Activated naive CD8-positive, alpha-beta T cell treated with anti-CD3 and anti-CD28 coated beads, Interleukin-2, amount 50 U/mL, for 24 hours (primary cell): ENCODE measurements around the gene CSNK1G2.

Experiments
- ATAC-seq: fragments of 150-1000 bp; cut with Tn5 transposase; one replicate; pipeline ENCODE4 v1.10.0; 2021
- DNase-seq: peaks from one replicate; pipeline ENCODE4 v3.0.0; 2021
- H3K27ac Mint-ChIP-seq: one replicate; pipeline ENCODE4 v1.8.0; 2021; ENCODE audit warnings: mild to moderate bottlenecking, mixed read lengths
- H3K27me3 Mint-ChIP-seq: one replicate; pipeline ENCODE4 v1.8.0; 2021; ENCODE audit warnings: mixed read lengths
- H3K36me3 Mint-ChIP-seq: one replicate; pipeline ENCODE4 v1.8.0; 2021; ENCODE audit warnings: low read depth, mixed read lengths
- H3K4me1 Mint-ChIP-seq: one replicate; pipeline ENCODE4 v1.8.0; 2021; ENCODE audit warnings: mixed read lengths
- H3K4me3 Mint-ChIP-seq: one replicate; pipeline ENCODE4 v1.8.0; 2021; ENCODE audit warnings: mild to moderate bottlenecking, moderate library complexity, mixed read lengths
- H3K9me3 Mint-ChIP-seq: one replicate; pipeline ENCODE4 v1.8.0; 2021; ENCODE audit warnings: mixed read lengths

The CSNK1G2 gene

DNA sequence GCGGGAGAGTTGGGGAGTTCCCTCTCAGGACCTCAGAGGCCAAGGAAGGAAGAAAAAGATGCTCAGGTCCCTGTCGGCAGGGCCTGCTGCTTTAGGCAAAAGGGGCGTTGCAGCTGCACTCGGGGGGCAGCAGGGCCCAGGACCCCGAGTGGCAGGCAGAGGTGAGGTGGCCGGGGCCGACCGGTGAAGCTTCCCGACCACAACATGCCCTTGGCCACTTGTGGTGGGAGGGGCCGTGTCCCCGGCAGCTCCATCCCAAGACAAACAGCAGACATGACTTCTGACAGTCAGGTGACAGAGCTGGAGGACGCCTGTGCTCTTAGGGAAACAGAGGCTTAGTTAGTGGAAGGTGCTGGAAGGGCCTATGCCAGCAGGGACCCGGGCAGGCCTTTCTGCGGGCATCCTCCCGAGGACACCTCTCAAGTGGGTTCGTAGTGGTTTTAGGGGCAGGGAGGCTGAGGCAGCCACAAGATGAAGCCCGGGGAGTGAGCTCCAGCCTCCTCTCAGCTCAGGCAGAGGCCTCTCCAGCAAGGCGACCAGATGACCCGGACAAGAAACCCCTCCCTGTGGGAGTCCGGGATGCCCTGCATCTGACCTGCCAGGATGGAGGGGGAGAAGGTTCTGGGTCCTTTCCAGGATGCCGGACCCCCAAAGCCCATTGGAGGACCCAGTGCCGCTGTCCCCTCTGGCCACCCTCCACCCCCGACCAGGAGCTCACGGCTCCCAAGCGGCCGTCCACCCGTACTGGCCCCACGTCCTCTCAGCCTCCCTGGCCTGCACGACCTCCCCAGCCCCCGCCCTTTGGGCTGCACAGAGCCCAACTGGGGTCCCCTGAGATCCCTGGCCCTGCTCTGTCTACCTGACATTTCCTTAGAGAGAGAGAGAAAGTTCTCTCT lies 50.3 kb downstream of the CSNK1G2 start:
- peaks cover 5% of the 10 kb centered on the region for H3K36me3 Mint-ChIP-seq
- ATAC-seq (no peak), DNase-seq (no peak)
- H3K4me3 Mint-ChIP-seq, result no peak overlapping the region
- no peaks in the 10 kb centered on the region for H3K4me1 Mint-ChIP-seq
- no peaks in the 10 kb centered on the region for H3K9me3 Mint-ChIP-seq
- no peak overlapping the region for H3K27ac Mint-ChIP-seq
- no peaks in the 10 kb centered on the region for H3K27me3 Mint-ChIP-seq

- no peak overlapping the region for H3K4me3 Mint-ChIP-seq
- peak; percentile 30 for DNase-seq
Observed at GRCh38 chr19:1992759-1993260, 51.8 kb downstream of the CSNK1G2 start.

GRCh38 chr19:1997353-1998233 lies 56.6 kb downstream of the CSNK1G2 start:
- no peak overlapping the region for H3K4me3 Mint-ChIP-seq
- DNase-seq (no peak), ATAC-seq (no peak)
- no peaks in the 10 kb centered on the region for H3K4me1 Mint-ChIP-seq
- no peaks in the 10 kb centered on the region for H3K27me3 Mint-ChIP-seq
- H3K9me3 Mint-ChIP-seq, result no peaks in the 10 kb centered on the region
- H3K36me3 Mint-ChIP-seq, result peaks cover 10% of the 10 kb centered on the region
- no peak overlapping the region for H3K27ac Mint-ChIP-seq

More at GRCh38 chr19:1992759-1993260, 51.8 kb downstream of the CSNK1G2 start:
- Mint-ChIP-seq H3K27ac (no peak overlapping the region), H3K36me3 (peaks cover 6% of the 10 kb centered on the region), H3K4me1 (no peaks in the 10 kb centered on the region), H3K9me3 (no peaks in the 10 kb centered on the region), H3K27me3 (no peaks in the 10 kb centered on the region)
- ATAC-seq, result no peak

- H3K4me1 Mint-ChIP-seq, result no peaks in the 10 kb centered on the region
- H3K27me3 Mint-ChIP-seq, result no peaks in the 10 kb centered on the region
- no peaks in the 10 kb centered on the region for H3K9me3 Mint-ChIP-seq
- H3K4me3 Mint-ChIP-seq, result no peak overlapping the region
- no peak for ATAC-seq
- no peak for DNase-seq
- H3K27ac Mint-ChIP-seq, result no peak overlapping the region
- peaks cover 10% of the 10 kb centered on the region for H3K36me3 Mint-ChIP-seq
Observed at GRCh38 chr19:1998712-1999708, 58.0 kb downstream of the CSNK1G2 start.

DNA sequence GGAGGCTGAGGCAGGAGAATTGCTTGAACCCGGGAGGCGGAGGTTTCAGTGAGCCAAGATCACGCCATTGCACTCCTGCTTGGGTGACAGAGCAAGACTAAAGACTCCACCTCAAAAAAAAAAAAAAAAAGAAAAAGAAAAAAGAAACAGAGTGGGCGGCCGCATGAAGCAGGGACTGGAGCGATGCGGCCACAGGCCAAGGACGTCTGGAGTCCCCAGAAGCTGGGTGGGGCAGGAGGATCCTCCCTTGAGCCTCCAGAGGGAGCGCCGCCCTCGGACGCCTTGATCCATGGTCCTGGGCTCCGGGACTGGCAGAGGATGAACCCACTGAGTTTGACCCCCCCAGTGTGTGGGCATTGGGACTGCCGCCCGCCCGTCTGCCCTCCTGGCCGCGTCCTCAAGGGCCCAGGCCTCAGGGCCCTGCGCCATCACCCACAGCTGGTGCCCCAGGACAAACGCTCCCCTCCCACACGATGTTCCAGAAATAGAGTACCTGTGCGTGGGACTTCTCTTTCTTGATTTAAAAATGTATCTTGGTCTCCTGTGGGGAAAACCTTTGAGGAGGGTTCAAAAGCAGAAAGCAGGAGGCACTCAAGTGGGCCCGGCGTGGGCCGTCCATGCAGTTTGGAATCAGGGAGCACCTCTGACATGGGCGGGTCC lies 59.0 kb downstream of the CSNK1G2 start:
- Mint-ChIP-seq H3K27me3 (no peaks in the 10 kb centered on the region), H3K36me3 (peaks cover 10% of the 10 kb centered on the region), H3K27ac (no peak overlapping the region), H3K9me3 (no peaks in the 10 kb centered on the region), H3K4me1 (no peaks in the 10 kb centered on the region), H3K4me3 (no peak overlapping the region)
- DNase-seq, result no peak
- ATAC-seq, result no peak

GRCh38 chr19:2003874-2004273 lies 62.9 kb downstream of the CSNK1G2 start:
- Mint-ChIP-seq H3K36me3 (peaks cover 4% of the 10 kb centered on the region), H3K9me3 (no peaks in the 10 kb centered on the region), H3K27ac (no peak overlapping the region), H3K27me3 (no peaks in the 10 kb centered on the region), H3K4me3 (no peak overlapping the region), H3K4me1 (no peaks in the 10 kb centered on the region)
- ATAC-seq (no peak), DNase-seq (no peak)

GRCh38 chr19:2010135-2010668 lies 69.2 kb downstream of the CSNK1G2 start:
- ATAC-seq (no peak), DNase-seq (no peak)
- Mint-ChIP-seq H3K27ac (no peak overlapping the region), H3K4me1 (no peaks in the 10 kb centered on the region), H3K27me3 (no peaks in the 10 kb centered on the region), H3K9me3 (no peaks in the 10 kb centered on the region), H3K4me3 (no peak overlapping the region), H3K36me3 (no peaks in the 10 kb centered on the region)

- no peaks in the 10 kb centered on the region for H3K9me3 Mint-ChIP-seq
- ATAC-seq (no peak), DNase-seq (no peak)
- no peak overlapping the region for H3K4me3 Mint-ChIP-seq
- H3K27me3 Mint-ChIP-seq, result no peaks in the 10 kb centered on the region
- H3K36me3 Mint-ChIP-seq, result no peaks in the 10 kb centered on the region
- peaks cover 2% of the 10 kb centered on the region for H3K4me1 Mint-ChIP-seq
- no peak overlapping the region for H3K27ac Mint-ChIP-seq
Observed at GRCh38 chr19:2011169-2011568, 70.2 kb downstream of the CSNK1G2 start.

DNA sequence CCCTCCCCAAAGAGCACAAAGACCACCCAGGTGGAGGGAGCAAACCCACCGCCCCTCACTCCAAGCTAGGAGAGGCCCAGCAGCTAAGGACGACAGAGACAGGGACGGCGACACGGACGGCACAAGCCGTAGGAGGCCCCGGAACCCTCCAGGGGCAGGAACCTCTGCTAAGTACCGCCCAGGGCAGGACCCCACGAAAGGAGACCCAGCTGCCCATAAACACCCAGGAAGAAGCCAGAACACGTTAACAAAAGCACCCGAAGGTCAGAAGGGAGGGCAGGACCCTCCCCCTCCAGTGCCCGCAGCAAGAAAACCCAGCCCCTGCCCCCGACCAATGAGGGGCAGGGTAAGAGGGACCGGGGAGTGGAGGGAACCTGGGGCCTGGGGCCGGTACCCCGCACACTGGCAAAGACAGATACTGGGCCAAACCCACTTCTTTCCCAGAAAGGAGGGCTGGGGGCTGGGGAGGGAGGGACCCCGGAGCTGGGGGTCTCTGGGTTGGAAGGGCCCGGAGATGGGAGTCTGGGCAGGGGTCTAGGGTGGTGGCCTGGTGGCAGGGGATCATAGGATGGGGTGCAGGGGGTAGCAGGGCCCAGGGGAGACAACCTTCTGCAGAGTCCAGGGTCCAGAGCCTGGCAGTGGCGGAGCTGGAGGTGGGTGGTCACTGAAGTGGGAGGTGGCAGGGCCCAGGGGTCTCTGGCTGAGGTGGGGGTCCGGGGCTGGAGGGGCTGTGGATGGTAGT lies 72.1 kb downstream of the CSNK1G2 start:
- DNase-seq, result no peak
- Mint-ChIP-seq H3K4me1 (peaks cover 8% of the 10 kb centered on the region), H3K27me3 (no peaks in the 10 kb centered on the region), H3K36me3 (no peaks in the 10 kb centered on the region), H3K27ac (no peak overlapping the region), H3K4me3 (no peak overlapping the region), H3K9me3 (no peaks in the 10 kb centered on the region)
- no peak for ATAC-seq

DNA sequence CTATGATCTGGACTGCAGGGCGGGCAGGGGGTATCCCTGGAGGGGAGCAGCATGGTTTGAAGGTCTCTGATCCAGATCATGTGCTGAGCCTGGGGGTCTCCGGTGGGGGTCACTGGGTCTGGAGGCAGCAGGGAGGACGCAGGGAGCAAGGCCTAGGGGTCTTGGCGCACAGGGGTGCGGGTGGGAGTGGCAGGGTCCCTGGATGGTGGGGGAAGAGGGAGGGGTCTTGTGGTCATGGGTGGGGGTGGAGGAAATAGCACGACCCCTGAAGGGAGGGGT lies 72.7 kb downstream of the CSNK1G2 start:
- Mint-ChIP-seq H3K27me3 (no peaks in the 10 kb centered on the region), H3K27ac (no peak overlapping the region), H3K36me3 (no peaks in the 10 kb centered on the region), H3K4me1 (peaks cover 8% of the 10 kb centered on the region), H3K4me3 (no peak overlapping the region), H3K9me3 (no peaks in the 10 kb centered on the region)
- ATAC-seq, result no peak
- no peak for DNase-seq

DNA sequence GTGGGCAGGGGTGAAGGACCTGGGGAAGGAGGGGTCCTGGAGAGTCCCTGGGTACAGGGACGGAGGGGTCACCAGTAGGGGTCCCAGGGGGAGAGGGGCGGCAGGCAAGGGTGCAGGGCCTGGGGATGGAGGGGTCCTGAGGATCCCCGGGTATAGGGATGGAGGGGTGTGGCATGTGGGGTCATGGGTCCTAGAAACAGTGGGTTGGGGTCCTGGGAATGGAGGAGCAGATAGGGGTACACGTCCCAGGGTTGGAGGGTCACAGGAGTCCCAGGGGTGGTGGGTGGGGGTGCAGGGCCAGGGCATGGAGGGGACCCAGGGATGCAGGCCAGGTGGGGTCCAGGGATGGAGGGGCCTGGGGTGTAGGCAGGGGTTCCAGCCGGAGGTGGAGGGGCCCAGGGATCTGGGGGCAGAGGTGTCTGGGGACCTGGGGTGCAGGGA lies 73.2 kb downstream of the CSNK1G2 start:
- Mint-ChIP-seq H3K27ac (no peak overlapping the region), H3K36me3 (no peaks in the 10 kb centered on the region), H3K4me1 (peaks cover 8% of the 10 kb centered on the region), H3K4me3 (no peak overlapping the region), H3K9me3 (no peaks in the 10 kb centered on the region), H3K27me3 (no peaks in the 10 kb centered on the region)
- ATAC-seq, result no peak
- no peak for DNase-seq

- H3K36me3 Mint-ChIP-seq, result no peaks in the 10 kb centered on the region
- no peak overlapping the region for H3K27ac Mint-ChIP-seq
Observed at GRCh38 chr19:2014731-2015607, 74.0 kb downstream of the CSNK1G2 start.

More at GRCh38 chr19:2014731-2015607, 74.0 kb downstream of the CSNK1G2 start:
- Mint-ChIP-seq H3K4me1 (peaks cover 13% of the 10 kb centered on the region), H3K4me3 (peak overlapping the region; percentile 66), H3K27me3 (no peaks in the 10 kb centered on the region), H3K9me3 (no peaks in the 10 kb centered on the region)
- ATAC-seq, result peak; percentile 38
- DNase-seq, result peak; percentile 31
